ENCODE results near the gene HYAL4.

DNA sequence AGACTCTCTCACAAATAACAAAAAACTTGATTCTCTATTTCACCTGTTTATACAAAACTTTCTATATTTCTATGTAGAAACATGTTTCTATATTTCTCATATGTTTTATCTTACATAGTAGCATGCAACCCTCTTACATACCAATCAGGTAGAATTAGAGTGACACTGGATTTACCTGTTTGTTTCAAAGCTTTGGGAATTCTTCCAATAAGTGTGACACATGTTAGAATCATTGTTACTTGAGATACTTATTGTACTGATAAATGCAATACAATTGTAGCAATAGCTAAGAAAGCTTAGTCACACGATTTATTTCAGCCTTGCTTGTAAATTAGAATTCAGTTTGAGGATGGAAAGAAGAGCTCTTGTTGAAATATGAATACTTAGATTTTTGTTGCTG is 4.9 kb downstream of the HYAL4 start:
- TF ChIP-seq, protein P1, sequence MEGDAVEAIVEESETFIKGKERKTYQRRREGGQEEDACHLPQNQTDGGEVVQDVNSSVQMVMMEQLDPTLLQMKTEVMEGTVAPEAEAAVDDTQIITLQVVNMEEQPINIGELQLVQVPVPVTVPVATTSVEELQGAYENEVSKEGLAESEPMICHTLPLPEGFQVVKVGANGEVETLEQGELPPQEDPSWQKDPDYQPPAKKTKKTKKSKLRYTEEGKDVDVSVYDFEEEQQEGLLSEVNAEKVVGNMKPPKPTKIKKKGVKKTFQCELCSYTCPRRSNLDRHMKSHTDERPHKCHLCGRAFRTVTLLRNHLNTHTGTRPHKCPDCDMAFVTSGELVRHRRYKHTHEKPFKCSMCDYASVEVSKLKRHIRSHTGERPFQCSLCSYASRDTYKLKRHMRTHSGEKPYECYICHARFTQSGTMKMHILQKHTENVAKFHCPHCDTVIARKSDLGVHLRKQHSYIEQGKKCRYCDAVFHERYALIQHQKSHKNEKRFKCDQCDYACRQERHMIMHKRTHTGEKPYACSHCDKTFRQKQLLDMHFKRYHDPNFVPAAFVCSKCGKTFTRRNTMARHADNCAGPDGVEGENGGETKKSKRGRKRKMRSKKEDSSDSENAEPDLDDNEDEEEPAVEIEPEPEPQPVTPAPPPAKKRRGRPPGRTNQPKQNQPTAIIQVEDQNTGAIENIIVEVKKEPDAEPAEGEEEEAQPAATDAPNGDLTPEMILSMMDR (IDR thresholded peaks at IDR 0.05) = no peak
- TF ChIP-seq ZFX (IDR thresholded peaks at IDR 0.05; ENCODE audit: borderline replicate concordance) = no peak
